Prostate gland (tissue), 2 donors: ENCODE measurements around the gene FLOT2. TPM values are rescaled to one million over a fixed set of nuclear protein-coding genes. Genes with fewer than 3 reads are reported as not detected.

Experiments used
- DNase-seq: peaks from one replicate; pipeline ENCODE4 v3.0.0-alpha.2; 2019; ENCODE audit warnings: low spot score
- H3K27ac ChIP-seq, 2 donors: fragments of 200-600 bp; sonication (generic); 2 replicates each; pipeline ENCODE4 v1.5.1; 2017 to 2019
- H3K27me3 ChIP-seq: fragments of 200-600 bp; sonication (generic); replicated peaks from 2 replicates; pipeline ENCODE4 v1.5.1; 2019; ENCODE audit not compliant: insufficient read depth
- H3K36me3 ChIP-seq, 2 donors: fragments of 200-600 bp; sonication (generic); 1 replicate in 1 of 2; 2 replicates in 1 of 2; pipeline versions ENCODE4 v1.5.1 to v1.8.1; 2017 to 2019
- H3K4me1 ChIP-seq: fragments of 200-600 bp; sonication (generic); replicated peaks from 2 replicates; pipeline ENCODE4 v1.5.1; 2019
- H3K4me3 ChIP-seq, 2 donors: fragments of 200-600 bp; sonication (generic); 2 replicates each; pipeline ENCODE4 v1.5.1; 2017 to 2019
- H3K9me3 ChIP-seq: fragments of 200-600 bp; sonication (generic); 2 replicates; pipeline ENCODE4 v1.5.1; 2017
- CTCF ChIP-seq, 4 experiments: fragments of 200-600 bp in 2 of 4; fragments of 450-650 bp in 2 of 4; sonication (generic) in 2 of 4; IDR thresholded peaks; 1 replicate in 3 of 4; 2 replicates in 1 of 4; pipeline ENCODE4 v1.5.1; 2016 to 2019; ENCODE audit warnings: antibody characterized with exemption in 4 of 4, mild to moderate bottlenecking in 2 of 4, moderate library complexity in 2 of 4
- POLR2A ChIP-seq: fragments of 450-650 bp; IDR thresholded peaks from one replicate; pipeline ENCODE4 v1.6.1; 2016; ENCODE audit warnings: antibody characterized with exemption, mild to moderate bottlenecking
- POLR2AphosphoS5 ChIP-seq: sonication (generic); formaldehyde crosslinking; IDR thresholded peaks from one replicate; pipeline ENCODE4 v1.6.1; 2017; ENCODE audit warnings: antibody characterized with exemption
- WGBS: methylation state at CpG from one replicate; pipeline ENCODE4 v1.1.5; 2018; 5-methylcytosine and 5-hydroxymethylcytosine counted together
- intact Hi-C: fragments of 100-400 bp; cut with DNase I; formaldehyde crosslinking; loops from one replicate; pipeline ENCODE4 v1.14.2; 2022
- total RNA-seq, 2 donors: library from RNA; depleted of rRNA; stranded (reverse); fragments of >200 nt; gene quantifications; one replicate each; pipeline ENCODE4 v1.1.0, GENCODE V29; 2016

Gene FLOT2
- total RNA-seq, 2 donors from 2014 or later: 82.9 to 121 TPM

GRCh38 chr17:28860363-28860808 is 37.1 kb downstream of the FLOT2 start:
- Histone ChIP-seq H3K27ac (no peak overlapping the region), H3K36me3 (peaks cover 3 to 11% of the 10 kb centered on the region in 2 donors), H3K9me3 (no peaks in the 10 kb centered on the region), H3K4me1 (peaks cover 3% of the 10 kb centered on the region), H3K4me3 (no peak overlapping the region), H3K27me3 (no peaks in the 10 kb centered on the region)
- TF ChIP-seq POLR2A (no peak), CTCF (IDR thresholded peaks at IDR 0.05) (no peak), POLR2AphosphoS5 (no peak)
- intact Hi-C loops: no loop called here
- DNase-seq: no peak
- 100% methylated on average over 4 of the region's 4 CpGs for WGBS

- TF ChIP-seq POLR2AphosphoS5: no peak
- no peak for TF ChIP-seq POLR2A
- TF ChIP-seq CTCF (IDR thresholded peaks at IDR 0.05): no peak
- Histone ChIP-seq H3K4me1 (peaks cover 5% of the 10 kb centered on the region), H3K27ac (no peak overlapping the region), H3K9me3 (no peaks in the 10 kb centered on the region), H3K36me3 (peaks cover 3 to 11% of the 10 kb centered on the region in 2 donors), H3K27me3 (no peaks in the 10 kb centered on the region), H3K4me3 (no peak overlapping the region)
- WGBS: 50% methylated on average over 2 of the region's 2 CpGs
- no peak for DNase-seq
- intact Hi-C loops: loop anchor here (10.0 kb wide), 1 partner anchor 94 kb away; no protein-coding TSS in a partner anchor
Measured at GRCh38 chr17:28858801-28859355, 38.7 kb downstream of the FLOT2 start.

- H3K4me1 ChIP-seq: peaks cover 5% of the 10 kb centered on the region
- whole genome bisulfite sequencing: 94% methylated on average over 3 of the region's 3 CpGs
- H3K27ac ChIP-seq: no peak overlapping the region
- TF ChIP-seq CTCF (IDR thresholded peaks at IDR 0.05) (no peak), POLR2A (no peak), POLR2AphosphoS5 (no peak)
- peaks cover 3 to 11% of the 10 kb centered on the region in 2 donors for H3K36me3 ChIP-seq
- H3K27me3 ChIP-seq: no peaks in the 10 kb centered on the region
- no peak overlapping the region for H3K4me3 ChIP-seq
- intact Hi-C loops: loop anchor here (10.0 kb wide), 1 partner anchor 93 kb away; no protein-coding TSS in a partner anchor
- no peaks in the 10 kb centered on the region for H3K9me3 ChIP-seq
- DNase-seq: no peak
Measured at GRCh38 chr17:28857905-28858800, 39.4 kb downstream of the FLOT2 start.

GRCh38 chr17:28856028-28856574 is 41.4 kb downstream of the FLOT2 start:
- Histone ChIP-seq H3K27me3 (no peaks in the 10 kb centered on the region), H3K36me3 (peaks cover 3 to 11% of the 10 kb centered on the region in 2 donors), H3K9me3 (no peaks in the 10 kb centered on the region), H3K4me1 (peaks cover 5% of the 10 kb centered on the region), H3K4me3 (no peak overlapping the region), H3K27ac (no peak overlapping the region)
- intact Hi-C loops: loop anchor here (10.0 kb wide), 1 partner anchor 91 kb away; no protein-coding TSS in a partner anchor
- no peak for DNase-seq
- TF ChIP-seq POLR2AphosphoS5 (no peak), CTCF (IDR thresholded peaks at IDR 0.05) (no peak), POLR2A (no peak)
- 90% methylated on average over 5 of the region's 5 CpGs for WGBS
